ENCODE measurements around the gene ANKHD1. TPM values are rescaled to one million over a fixed set of nuclear protein-coding genes. Genes with fewer than 3 reads are reported as not detected.
"Not testable (repeated sequence)": the region's sequence is repeated elsewhere in the genome, so short reads cannot be mapped to it uniquely, and the experiment has no call there.

Gene ANKHD1
- total RNA-seq, 1 donor = 227 TPM

DNA sequence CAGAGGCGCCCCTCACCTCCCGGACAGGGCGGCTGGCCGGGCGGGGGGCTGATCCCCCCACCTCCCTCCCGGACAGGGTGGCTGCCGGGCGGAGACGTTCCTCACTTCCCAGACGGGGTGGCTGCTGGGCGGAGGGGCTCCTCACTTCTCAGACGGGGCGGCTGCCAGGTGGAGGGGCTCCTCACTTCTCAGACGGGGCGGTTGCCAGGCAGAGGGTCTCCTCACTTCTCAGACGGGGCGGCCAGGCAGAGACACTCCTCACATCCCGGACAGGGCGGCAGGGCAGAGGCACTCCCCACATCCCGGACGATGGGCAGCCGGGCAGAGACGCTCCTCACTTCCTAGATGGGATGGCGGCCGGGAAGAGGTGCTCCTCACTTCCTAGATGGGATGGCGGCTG lies 26.1 kb downstream of the ANKHD1 start:
- not testable (repeated sequence) for H3K27me3 ChIP-seq (ENCODE audit: insufficient read depth, low read length); H3K4me1 ChIP-seq (ENCODE audit: insufficient read depth, low read length); H3K4me3 ChIP-seq (ENCODE audit: low read length); H3K9me3 ChIP-seq (ENCODE audit: low read depth, low read length)

- no peaks in the 10 kb centered on the region for H3K9me3 ChIP-seq (ENCODE audit: low read depth, low read length)
- H3K4me1 ChIP-seq (ENCODE audit: insufficient read depth, low read length) = peaks cover 13% of the 10 kb centered on the region
- no peaks in the 10 kb centered on the region for H3K27me3 ChIP-seq (ENCODE audit: insufficient read depth, low read length)
- H3K4me3 ChIP-seq (ENCODE audit: low read length) = no peak overlapping the region
Measured at GRCh38 chr5:140429724-140430123, 28.1 kb downstream of the ANKHD1 start.

GRCh38 chr5:140432212-140432611 lies 30.6 kb downstream of the ANKHD1 start:
- Histone ChIP-seq H3K27me3 (ENCODE audit: insufficient read depth, low read length) (no peaks in the 10 kb centered on the region), H3K4me1 (ENCODE audit: insufficient read depth, low read length) (peaks cover 10% of the 10 kb centered on the region), H3K4me3 (ENCODE audit: low read length) (no peak overlapping the region), H3K9me3 (ENCODE audit: low read depth, low read length) (no peaks in the 10 kb centered on the region)

GRCh38 chr5:140432916-140433315 lies 31.3 kb downstream of the ANKHD1 start:
- H3K4me3 ChIP-seq (ENCODE audit: low read length) = no peak overlapping the region

GRCh38 chr5:140457368-140457767 lies 55.7 kb downstream of the ANKHD1 start:
- H3K9me3 ChIP-seq (ENCODE audit: low read depth, low read length); H3K4me3 ChIP-seq (ENCODE audit: low read length); H3K4me1 ChIP-seq (ENCODE audit: insufficient read depth, low read length); H3K27me3 ChIP-seq (ENCODE audit: insufficient read depth, low read length): not testable (repeated sequence)

More at GRCh38 chr5:140432916-140433315, 31.3 kb downstream of the ANKHD1 start:
- H3K4me1 ChIP-seq (ENCODE audit: insufficient read depth, low read length) = peaks cover 10% of the 10 kb centered on the region
- H3K9me3 ChIP-seq (ENCODE audit: low read depth, low read length) = no peaks in the 10 kb centered on the region
- no peaks in the 10 kb centered on the region for H3K27me3 ChIP-seq (ENCODE audit: insufficient read depth, low read length)

DNA sequence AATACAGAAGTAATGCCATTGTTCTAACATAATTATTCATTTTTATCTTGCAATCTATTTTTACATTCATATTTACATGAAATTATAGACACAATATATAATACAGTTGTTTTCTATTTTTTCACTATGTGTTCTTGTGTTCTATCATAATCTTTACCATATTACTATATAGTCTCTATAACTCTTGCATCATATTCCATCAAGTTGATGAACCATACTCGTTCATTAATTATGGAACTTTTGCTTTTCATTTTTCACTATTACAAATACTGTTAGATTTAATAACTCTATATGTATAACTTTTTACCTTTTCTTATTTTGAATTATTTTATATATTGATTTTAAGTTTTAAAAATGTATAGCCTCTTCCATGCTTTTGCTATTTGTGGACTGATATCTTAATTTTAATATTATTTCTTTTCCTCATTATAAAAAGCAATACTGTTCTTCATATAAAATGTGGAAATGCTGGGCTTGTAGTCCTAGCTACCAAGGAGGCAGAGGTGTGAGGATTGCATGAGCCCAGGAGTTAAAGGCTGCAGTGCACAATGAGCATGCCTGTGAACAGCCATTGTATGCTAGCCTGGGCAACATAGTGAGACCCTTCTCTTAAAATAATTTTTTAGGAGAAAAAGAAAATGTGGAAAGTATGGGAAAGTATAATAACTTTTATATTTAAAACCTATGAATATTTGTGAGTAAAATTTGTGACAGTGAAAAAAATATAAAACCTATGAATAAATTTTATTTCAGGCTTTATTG lies 65.5 kb downstream of the ANKHD1 start:
- Histone ChIP-seq H3K4me1 (ENCODE audit: insufficient read depth, low read length) (no peaks in the 10 kb centered on the region), H3K9me3 (ENCODE audit: low read depth, low read length) (no peaks in the 10 kb centered on the region), H3K27me3 (ENCODE audit: insufficient read depth, low read length) (no peaks in the 10 kb centered on the region), H3K4me3 (ENCODE audit: low read length) (no peak overlapping the region)

- no peak overlapping the region for H3K4me3 ChIP-seq (ENCODE audit: low read length)
- H3K27me3 ChIP-seq (ENCODE audit: insufficient read depth, low read length) = no peaks in the 10 kb centered on the region
- H3K9me3 ChIP-seq (ENCODE audit: low read depth, low read length) = no peaks in the 10 kb centered on the region
- no peaks in the 10 kb centered on the region for H3K4me1 ChIP-seq (ENCODE audit: insufficient read depth, low read length)
Measured at GRCh38 chr5:140468188-140468587, 66.6 kb downstream of the ANKHD1 start.

- Histone ChIP-seq H3K4me1 (ENCODE audit: insufficient read depth, low read length) (no peaks in the 10 kb centered on the region), H3K9me3 (ENCODE audit: low read depth, low read length) (no peaks in the 10 kb centered on the region), H3K4me3 (ENCODE audit: low read length) (no peak overlapping the region), H3K27me3 (ENCODE audit: insufficient read depth, low read length) (no peaks in the 10 kb centered on the region)
Measured at GRCh38 chr5:140469259-140469658, 67.6 kb downstream of the ANKHD1 start.

DNA sequence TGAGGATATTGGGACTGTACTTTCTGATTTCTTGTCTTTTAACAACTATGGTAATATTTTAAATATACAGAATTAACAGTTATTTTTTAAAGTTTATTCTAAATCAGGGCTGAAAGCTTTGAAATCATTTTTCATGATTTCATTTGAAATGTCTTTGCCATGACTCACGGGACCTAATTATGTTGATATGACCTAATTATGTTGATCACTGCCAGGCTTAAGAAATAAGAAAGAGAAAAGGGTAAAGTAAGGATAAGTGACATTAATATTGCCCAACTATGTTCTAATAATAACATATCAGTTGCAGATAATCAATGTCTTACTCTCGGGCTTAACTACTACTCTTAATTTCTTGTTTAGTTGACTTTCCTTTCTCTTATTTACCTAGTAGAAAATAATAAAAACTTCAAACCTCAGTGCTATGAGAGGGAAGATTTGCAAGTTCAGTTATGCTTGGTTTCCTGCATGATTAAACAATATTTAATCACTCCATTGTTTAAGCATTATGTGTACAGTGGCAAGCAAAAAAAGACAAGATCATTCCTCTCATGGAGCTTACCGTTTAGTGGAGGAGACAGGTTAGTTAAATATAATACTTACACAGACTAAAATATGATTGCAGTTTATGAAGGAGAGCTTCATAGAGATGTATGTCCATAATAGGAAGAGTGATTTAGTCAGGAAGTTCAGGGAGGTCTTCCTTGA lies 78.8 kb downstream of the ANKHD1 start:
- no peaks in the 10 kb centered on the region for H3K9me3 ChIP-seq (ENCODE audit: low read depth, low read length)
- H3K4me1 ChIP-seq (ENCODE audit: insufficient read depth, low read length) = no peaks in the 10 kb centered on the region
- no peaks in the 10 kb centered on the region for H3K27me3 ChIP-seq (ENCODE audit: insufficient read depth, low read length)
- H3K4me3 ChIP-seq (ENCODE audit: low read length) = no peak overlapping the region

- Histone ChIP-seq H3K4me1 (ENCODE audit: insufficient read depth, low read length) (no peaks in the 10 kb centered on the region), H3K4me3 (ENCODE audit: low read length) (no peak overlapping the region), H3K9me3 (ENCODE audit: low read depth, low read length) (no peaks in the 10 kb centered on the region), H3K27me3 (ENCODE audit: insufficient read depth, low read length) (no peaks in the 10 kb centered on the region)
Measured at GRCh38 chr5:140481758-140482157, 80.1 kb downstream of the ANKHD1 start.

DNA sequence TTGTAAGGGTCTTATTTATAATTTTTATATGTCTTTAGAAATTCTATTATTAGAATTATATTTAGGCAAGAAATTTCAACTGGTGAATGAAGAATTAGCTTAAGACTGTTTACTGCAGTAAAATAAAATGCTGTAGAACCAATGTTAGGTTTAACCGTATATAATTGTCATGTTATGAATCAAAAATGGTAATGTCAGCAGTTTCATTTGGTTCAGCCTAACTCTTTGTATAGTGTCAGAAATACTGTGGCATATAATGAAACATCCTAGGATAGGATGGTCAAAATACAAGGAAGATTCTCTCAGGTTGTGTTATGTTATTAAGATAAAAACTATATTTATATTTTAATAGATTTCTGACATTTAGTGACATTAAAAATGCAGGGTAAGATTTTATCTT lies 81.4 kb downstream of the ANKHD1 start:
- Histone ChIP-seq H3K4me3 (ENCODE audit: low read length) (no peak overlapping the region), H3K4me1 (ENCODE audit: insufficient read depth, low read length) (no peaks in the 10 kb centered on the region), H3K9me3 (ENCODE audit: low read depth, low read length) (no peaks in the 10 kb centered on the region), H3K27me3 (ENCODE audit: insufficient read depth, low read length) (no peaks in the 10 kb centered on the region)

DNA sequence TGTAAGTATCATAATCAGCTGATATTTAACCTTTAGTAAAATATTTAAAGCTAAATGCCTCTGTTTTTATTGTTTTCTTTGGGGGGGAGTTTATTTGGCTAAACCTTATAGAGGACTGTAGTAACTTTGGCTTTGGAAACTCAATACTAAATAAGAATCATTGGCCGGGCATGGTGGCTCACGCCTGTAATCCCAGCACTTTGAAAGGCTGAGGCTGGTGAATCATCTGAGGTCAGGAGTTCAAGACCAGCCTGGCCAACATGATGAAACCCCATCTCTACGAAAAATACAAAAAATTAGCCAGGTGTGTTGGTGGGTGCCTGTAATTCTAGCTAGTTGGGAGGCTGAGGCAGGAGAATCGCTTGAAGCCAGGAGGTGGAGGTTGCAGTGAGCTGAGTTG lies 86.5 kb downstream of the ANKHD1 start:
- H3K4me3 ChIP-seq (ENCODE audit: low read length); H3K9me3 ChIP-seq (ENCODE audit: low read depth, low read length); H3K27me3 ChIP-seq (ENCODE audit: insufficient read depth, low read length); H3K4me1 ChIP-seq (ENCODE audit: insufficient read depth, low read length): not testable (repeated sequence)

DNA sequence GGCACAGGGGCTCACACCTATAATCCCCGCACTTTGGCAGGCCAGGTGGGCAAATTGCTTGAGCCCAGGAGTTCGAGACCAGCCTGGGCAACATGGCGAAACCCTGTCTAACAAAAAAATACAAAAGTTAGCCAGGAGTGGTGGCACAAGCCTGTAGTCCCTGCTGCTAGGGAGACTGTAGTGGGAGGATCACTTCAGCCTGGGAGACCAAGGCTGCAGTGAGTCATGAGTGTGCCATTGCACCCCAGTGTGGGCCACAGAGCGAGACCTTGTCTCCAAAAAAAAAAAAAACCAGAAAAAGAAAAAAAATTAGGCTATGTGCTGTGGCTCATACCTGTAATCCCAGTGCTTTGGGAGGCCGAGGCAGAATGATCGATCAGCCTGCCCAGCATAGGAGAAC lies 87.3 kb downstream of the ANKHD1 start:
- Histone ChIP-seq H3K4me3 (ENCODE audit: low read length) (no peak overlapping the region), H3K27me3 (ENCODE audit: insufficient read depth, low read length) (no peaks in the 10 kb centered on the region), H3K4me1 (ENCODE audit: insufficient read depth, low read length) (no peaks in the 10 kb centered on the region), H3K9me3 (ENCODE audit: low read depth, low read length) (no peaks in the 10 kb centered on the region)

DNA sequence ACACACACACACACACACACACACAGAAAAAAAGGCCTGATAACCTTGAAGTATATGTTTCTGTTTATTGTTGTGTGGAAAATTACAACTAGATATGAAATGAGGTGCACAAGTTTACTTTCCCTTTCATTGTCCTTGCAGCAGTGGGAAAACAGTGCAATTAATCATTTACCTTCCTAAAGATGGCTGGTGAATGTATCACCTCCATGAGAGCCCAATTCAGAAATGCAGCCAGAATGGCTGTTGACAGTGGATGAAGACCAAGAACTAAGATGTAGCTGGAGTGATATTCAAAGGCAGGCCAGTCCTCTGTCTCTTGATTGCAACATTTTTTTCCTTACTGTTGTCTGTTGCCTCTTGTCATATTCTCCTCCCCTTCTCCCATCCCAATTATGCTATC lies 96.3 kb downstream of the ANKHD1 start:
- no peaks in the 10 kb centered on the region for H3K9me3 ChIP-seq (ENCODE audit: low read depth, low read length)
- H3K4me3 ChIP-seq (ENCODE audit: low read length) = no peak overlapping the region
- H3K27me3 ChIP-seq (ENCODE audit: insufficient read depth, low read length) = no peaks in the 10 kb centered on the region
- no peaks in the 10 kb centered on the region for H3K4me1 ChIP-seq (ENCODE audit: insufficient read depth, low read length)

GRCh38 chr5:140498591-140498990 lies 97.0 kb downstream of the ANKHD1 start:
- H3K27me3 ChIP-seq (ENCODE audit: insufficient read depth, low read length) = no peaks in the 10 kb centered on the region
- H3K4me3 ChIP-seq (ENCODE audit: low read length) = no peak overlapping the region
- no peaks in the 10 kb centered on the region for H3K4me1 ChIP-seq (ENCODE audit: insufficient read depth, low read length)
- H3K9me3 ChIP-seq (ENCODE audit: low read depth, low read length) = no peaks in the 10 kb centered on the region

DNA sequence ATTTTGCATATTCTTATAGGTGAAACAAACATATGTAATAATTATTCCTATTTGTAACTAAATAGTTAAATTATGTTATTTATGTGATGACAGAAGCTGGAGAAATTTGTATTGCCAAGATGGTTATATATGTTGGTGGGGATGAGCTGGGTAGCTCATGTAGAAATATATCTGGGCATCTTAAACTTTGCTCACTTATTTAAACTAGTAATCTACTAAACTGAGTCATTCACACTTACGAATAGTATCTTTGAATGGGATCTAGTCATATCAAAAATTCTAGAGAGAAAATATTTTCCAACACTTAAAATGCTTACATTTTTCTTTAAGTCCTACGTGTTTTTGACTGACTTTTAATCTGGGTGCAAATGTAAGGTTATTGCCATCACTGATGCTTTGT lies 101.2 kb downstream of the ANKHD1 start:
- no peaks in the 10 kb centered on the region for H3K27me3 ChIP-seq (ENCODE audit: insufficient read depth, low read length)
- no peaks in the 10 kb centered on the region for H3K9me3 ChIP-seq (ENCODE audit: low read depth, low read length)
- H3K4me1 ChIP-seq (ENCODE audit: insufficient read depth, low read length) = no peaks in the 10 kb centered on the region
- H3K4me3 ChIP-seq (ENCODE audit: low read length) = no peak overlapping the region

Measured in mononuclear cell (primary cell).